MCF 10A (cell line): ENCODE results near the gene SMKR1. TPM values are rescaled to one million over a fixed set of nuclear protein-coding genes. Genes with fewer than 3 reads are reported as not detected.
"Not testable (repeated sequence)": the region's sequence is repeated elsewhere in the genome, so short reads cannot be mapped to it uniquely, and the experiment has no call there.

Experiments used
- BruUV-seq: library from RNA; stranded (reverse); fragments of 400-500 nt; replicated peaks from 2 replicates; lab custom pipeline; 2021; lab: Mats Ljungman, UMichigan
- CTCF ChIA-PET: fragments of 300-600 bp; sonication (Branson Sonifier 250); formaldehyde crosslinking; extraction: SDS; loops from one replicate; lab custom pipeline; 2021; ENCODE audit warnings: antibody characterized with exemption, inconsistent platforms; lab: Yijun Ruan, JAX
- POLR2A ChIA-PET: fragments of 300-600, 350-650 bp; sonication (Branson Sonifier 250); formaldehyde crosslinking; extraction: SDS; loops from one replicate; lab custom pipeline; 2020; ENCODE audit warnings: antibody characterized with exemption, inconsistent platforms; lab: Yijun Ruan, JAX
- DNase-seq: peaks from one replicate; pipeline ENCODE4 v3.0.0-alpha.2; 2018; ENCODE audit not compliant: unreplicated experiment
- H3K27ac Mint-ChIP-seq: one replicate; pipeline ENCODE4 v1.8.0; 2022; ENCODE audit warnings: mild to moderate bottlenecking, low read depth, mixed read lengths; ENCODE audit not compliant: unreplicated experiment
- H3K27me3 Mint-ChIP-seq: one replicate; pipeline ENCODE4 v1.8.0; 2022; ENCODE audit warnings: mixed read lengths; ENCODE audit not compliant: insufficient read depth, unreplicated experiment
- H3K36me3 Mint-ChIP-seq: one replicate; pipeline ENCODE4 v1.8.0; 2022; ENCODE audit warnings: mild to moderate bottlenecking, moderate library complexity, mixed read lengths; ENCODE audit not compliant: insufficient read depth, unreplicated experiment
- H3K4me1 Mint-ChIP-seq: one replicate; pipeline ENCODE4 v1.8.0; 2022; ENCODE audit warnings: mixed read lengths; ENCODE audit not compliant: insufficient read depth, unreplicated experiment
- H3K4me3 Mint-ChIP-seq: one replicate; pipeline ENCODE4 v1.8.0; 2022; ENCODE audit warnings: mild to moderate bottlenecking, moderate library complexity, mixed read lengths; ENCODE audit not compliant: unreplicated experiment
- H3K9me3 Mint-ChIP-seq: one replicate; pipeline ENCODE4 v1.8.0; 2022; ENCODE audit warnings: mixed read lengths; ENCODE audit not compliant: unreplicated experiment
- intact Hi-C: fragments of 100-400 bp; cut with micrococcal nuclease; formaldehyde crosslinking; loops from 2 replicates; pipeline ENCODE4 v1.14.1; 2022
- total RNA-seq: library from RNA; stranded (reverse); gene quantifications from 2 replicates; pipeline ENCODE4 v1.2.3, GENCODE V29; 2022
- TF ChIP-seq, protein P1 (sequence below): fragments of 200-600 bp; IDR thresholded peaks from one replicate; pipeline ENCODE4 v1.8.0; 2022; ENCODE audit warnings: antibody characterized with exemption, mild to moderate bottlenecking; ENCODE audit not compliant: unreplicated experiment

Gene SMKR1
- total RNA-seq, 1 experiment from 2014 or later = 12.4 TPM

DNA sequence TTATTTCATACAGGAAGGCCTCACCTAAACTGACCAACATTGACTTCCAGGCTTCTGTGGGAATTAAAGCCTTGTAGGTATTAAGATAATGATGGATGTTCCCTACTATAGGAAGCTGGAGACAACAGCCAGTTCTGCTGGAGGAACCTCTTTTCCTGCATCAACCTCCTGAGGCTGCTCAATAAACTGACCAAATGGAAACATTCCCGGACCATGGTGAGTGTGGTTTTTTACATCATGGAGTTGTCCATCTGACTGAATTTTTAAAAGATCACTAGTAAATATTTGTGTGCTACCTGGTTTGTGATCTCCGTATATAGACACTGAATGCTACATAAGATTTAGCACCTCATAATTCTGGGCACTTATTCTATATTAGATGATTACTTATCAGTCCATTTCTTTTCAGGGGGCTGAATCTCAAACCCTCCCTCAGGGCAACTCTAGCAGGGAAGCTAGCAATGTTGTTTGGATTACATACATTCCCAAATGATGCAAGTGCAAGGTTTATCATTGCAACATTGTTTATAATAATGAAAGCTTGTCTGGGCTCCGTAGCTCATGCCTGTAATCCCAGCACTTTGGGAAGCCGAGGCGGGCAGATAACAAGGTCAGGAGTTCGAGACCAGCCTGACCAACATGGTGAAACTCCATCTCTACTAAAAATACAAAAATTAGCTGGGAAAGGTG is 21.5 kb upstream of the SMKR1 start:
- no TSS peak for BruUV-seq
- Mint-ChIP-seq H3K36me3 (peaks cover 5% of the 10 kb centered on the region), H3K27ac (no peak overlapping the region), H3K4me1 (no peaks in the 10 kb centered on the region), H3K9me3 (no peaks in the 10 kb centered on the region), H3K27me3 (no peaks in the 10 kb centered on the region), H3K4me3 (no peak overlapping the region)
- TF ChIP-seq, protein P1, sequence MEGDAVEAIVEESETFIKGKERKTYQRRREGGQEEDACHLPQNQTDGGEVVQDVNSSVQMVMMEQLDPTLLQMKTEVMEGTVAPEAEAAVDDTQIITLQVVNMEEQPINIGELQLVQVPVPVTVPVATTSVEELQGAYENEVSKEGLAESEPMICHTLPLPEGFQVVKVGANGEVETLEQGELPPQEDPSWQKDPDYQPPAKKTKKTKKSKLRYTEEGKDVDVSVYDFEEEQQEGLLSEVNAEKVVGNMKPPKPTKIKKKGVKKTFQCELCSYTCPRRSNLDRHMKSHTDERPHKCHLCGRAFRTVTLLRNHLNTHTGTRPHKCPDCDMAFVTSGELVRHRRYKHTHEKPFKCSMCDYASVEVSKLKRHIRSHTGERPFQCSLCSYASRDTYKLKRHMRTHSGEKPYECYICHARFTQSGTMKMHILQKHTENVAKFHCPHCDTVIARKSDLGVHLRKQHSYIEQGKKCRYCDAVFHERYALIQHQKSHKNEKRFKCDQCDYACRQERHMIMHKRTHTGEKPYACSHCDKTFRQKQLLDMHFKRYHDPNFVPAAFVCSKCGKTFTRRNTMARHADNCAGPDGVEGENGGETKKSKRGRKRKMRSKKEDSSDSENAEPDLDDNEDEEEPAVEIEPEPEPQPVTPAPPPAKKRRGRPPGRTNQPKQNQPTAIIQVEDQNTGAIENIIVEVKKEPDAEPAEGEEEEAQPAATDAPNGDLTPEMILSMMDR = no peak
- no peak for DNase-seq
- ChIA-PET CTCF (interaction anchor here (0.6 to 2.1 kb wide), 4 partner anchors 9 to 262 kb away, joined by 3 to 9 read pairs (median 5); no protein-coding TSS in a partner anchor), POLR2A (interaction anchor here (0.5 kb wide), 1 partner anchor 51 kb away, joined by 4 read pairs; no protein-coding TSS in a partner anchor)
- intact Hi-C loops = no loop called here

DNA sequence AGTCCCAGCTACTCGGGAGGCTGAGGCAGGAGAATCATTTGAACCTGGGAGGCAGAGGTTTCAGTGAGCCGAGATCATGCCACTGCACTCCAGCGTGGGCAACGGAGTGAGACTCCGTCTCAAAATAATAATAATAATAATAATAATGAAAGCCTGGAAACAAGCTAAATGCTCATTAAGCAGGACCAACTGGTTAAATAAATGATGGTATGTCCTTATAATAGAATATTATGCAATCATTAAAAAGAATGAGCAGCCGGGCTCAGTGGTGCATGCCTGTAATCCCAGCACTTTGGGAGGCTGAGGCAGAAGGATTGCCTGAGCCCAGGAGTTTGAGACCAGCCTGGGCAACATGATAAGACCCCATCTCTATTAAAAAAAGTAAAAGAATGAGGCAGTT is 21.0 kb upstream of the SMKR1 start:
- BruUV-seq, H3K27me3 Mint-ChIP-seq, H3K36me3 Mint-ChIP-seq, H3K4me3 Mint-ChIP-seq, intact Hi-C loops, DNase-seq, H3K4me1 Mint-ChIP-seq, H3K9me3 Mint-ChIP-seq, POLR2A ChIA-PET, H3K27ac Mint-ChIP-seq: not testable (repeated sequence)
- CTCF ChIA-PET = interaction anchor here (0.6 to 1.3 kb wide), 3 partner anchors 10 to 263 kb away, joined by 3 to 9 read pairs (median 5); no protein-coding TSS in a partner anchor

DNA sequence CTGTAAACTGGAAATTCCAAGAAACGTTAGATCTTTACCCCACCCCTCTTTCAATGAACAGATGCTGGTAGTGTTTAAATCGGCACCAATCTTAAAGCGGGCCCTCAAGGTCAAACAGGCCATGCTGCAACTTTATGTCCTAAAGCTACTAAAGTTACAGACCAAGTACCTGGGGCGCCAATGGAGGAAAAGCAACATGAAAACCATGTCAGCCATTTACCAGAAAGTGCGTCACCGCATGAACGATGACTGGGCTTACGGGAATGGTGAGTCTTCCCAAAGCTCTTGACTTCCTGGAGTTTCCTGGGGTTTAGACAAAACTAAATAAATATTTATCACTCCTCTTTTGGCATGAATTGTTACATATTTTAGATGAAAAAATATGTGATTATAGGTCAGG is 19.6 kb upstream of the SMKR1 start:
- POLR2A ChIA-PET = interaction anchor here (0.5 kb wide), 1 partner anchor 49 kb away, joined by 3 read pairs; the partner anchor contains the start of gene STRIP2
- CTCF ChIA-PET = interaction anchor here (0.6 to 1.1 kb wide), 4 partner anchors 8 to 264 kb away, joined by 3 to 5 read pairs (median 4); no protein-coding TSS in a partner anchor

DNA sequence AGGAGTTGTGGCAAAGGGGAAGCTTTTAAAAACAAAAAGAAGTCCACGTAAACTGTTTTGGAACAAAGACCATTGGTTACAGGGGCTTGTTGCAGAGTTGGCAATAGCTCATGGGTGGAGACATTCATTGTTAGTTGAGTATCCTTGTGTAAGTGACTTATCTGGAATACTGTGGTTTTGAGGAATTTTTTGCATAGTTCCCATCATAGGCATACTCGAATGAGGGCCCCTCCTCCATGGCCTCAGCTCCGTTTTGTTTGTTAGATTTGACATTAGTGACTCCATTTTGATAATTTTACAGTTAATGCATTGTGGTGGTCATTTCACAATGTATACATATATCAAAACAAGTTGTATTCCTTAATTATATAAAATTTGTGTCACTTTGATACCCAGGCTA is 12.8 kb upstream of the SMKR1 start:
- Mint-ChIP-seq H3K9me3 (no peaks in the 10 kb centered on the region), H3K4me1 (no peaks in the 10 kb centered on the region), H3K27ac (no peak overlapping the region), H3K4me3 (no peak overlapping the region), H3K27me3 (no peaks in the 10 kb centered on the region), H3K36me3 (peaks cover 15% of the 10 kb centered on the region)
- no peak for DNase-seq
- intact Hi-C loops = no loop called here
- TF ChIP-seq, protein P1 = no peak
- POLR2A ChIA-PET = no interaction called here
- BruUV-seq = no TSS peak
- CTCF ChIA-PET = interaction anchor here (0.7 to 1.3 kb wide), 2 partner anchors 18 to 122 kb away, joined by 3 read pairs; no protein-coding TSS in a partner anchor

More for the DNA sequence above, 19.6 kb upstream of the SMKR1 start:
- intact Hi-C loops = no loop called here
- H3K4me1 Mint-ChIP-seq = no peaks in the 10 kb centered on the region
- peaks cover 15% of the 10 kb centered on the region for H3K36me3 Mint-ChIP-seq
- no TSS peak for BruUV-seq
- H3K4me3 Mint-ChIP-seq = no peak overlapping the region
- H3K27ac Mint-ChIP-seq = no peak overlapping the region
- H3K27me3 Mint-ChIP-seq = no peaks in the 10 kb centered on the region
- H3K9me3 Mint-ChIP-seq = no peaks in the 10 kb centered on the region
- DNase-seq = no peak
- TF ChIP-seq, protein P1 = no peak
